GM19455 (cell line): ENCODE results near the gene CDIPT.
"Not testable (repeated sequence)": the region's sequence is repeated elsewhere in the genome, so short reads cannot be mapped to it uniquely, and the experiment has no call there.

Source experiments
- ATAC-seq: cut with Tn5 transposase; IDR thresholded peaks from one replicate; pipeline ENCODE4 v1.9.1; 2021; ENCODE audit not compliant: unreplicated experiment

The CDIPT gene

DNA sequence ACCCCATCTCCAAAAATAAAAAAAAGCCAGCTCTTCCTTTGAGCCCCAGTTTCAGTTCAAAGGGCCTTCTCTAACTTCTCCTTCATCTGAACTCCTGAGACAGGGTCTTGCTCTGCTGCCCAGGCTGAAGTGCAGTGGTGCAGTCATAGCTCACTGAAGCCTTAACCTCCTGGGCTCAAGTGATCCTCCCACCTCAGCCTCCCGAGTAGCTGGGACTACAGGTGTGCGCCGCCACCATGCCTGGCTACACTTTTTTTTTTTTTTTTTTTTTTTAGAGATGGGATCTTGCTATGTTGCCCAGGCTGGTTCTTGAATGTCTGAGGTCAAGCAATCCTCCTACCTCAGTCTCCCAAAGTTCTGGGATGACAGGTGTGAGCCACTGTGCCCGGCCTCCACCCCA is 29.8 kb downstream of the CDIPT start:
- not testable (repeated sequence) for ATAC-seq

GRCh38 chr16:29831490-29831889 is 31.5 kb downstream of the CDIPT start:
- no peak for ATAC-seq

- no peak for ATAC-seq
Measured at GRCh38 chr16:29830774-29831173, 32.3 kb downstream of the CDIPT start.

DNA sequence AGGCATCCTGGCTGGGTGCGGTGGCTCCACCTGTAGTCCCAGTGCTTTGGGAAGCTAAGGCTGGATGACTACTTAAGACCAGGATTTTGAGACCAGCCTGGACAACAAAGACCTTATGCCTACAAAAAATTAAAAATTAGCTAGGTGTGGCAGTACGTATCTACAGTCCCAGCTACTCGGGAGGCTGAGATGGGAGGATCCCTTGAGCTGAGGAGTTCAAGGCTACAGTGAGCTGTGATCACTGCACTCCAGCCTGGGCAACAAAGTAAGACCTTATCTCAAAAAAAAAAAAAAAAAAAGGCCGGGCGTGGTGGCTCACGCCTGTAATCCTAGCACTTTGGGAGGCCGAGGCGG is 36.7 kb downstream of the CDIPT start:
- ATAC-seq: no peak

GRCh38 chr16:29825145-29826044 is 37.6 kb downstream of the CDIPT start:
- no peak for ATAC-seq

DNA sequence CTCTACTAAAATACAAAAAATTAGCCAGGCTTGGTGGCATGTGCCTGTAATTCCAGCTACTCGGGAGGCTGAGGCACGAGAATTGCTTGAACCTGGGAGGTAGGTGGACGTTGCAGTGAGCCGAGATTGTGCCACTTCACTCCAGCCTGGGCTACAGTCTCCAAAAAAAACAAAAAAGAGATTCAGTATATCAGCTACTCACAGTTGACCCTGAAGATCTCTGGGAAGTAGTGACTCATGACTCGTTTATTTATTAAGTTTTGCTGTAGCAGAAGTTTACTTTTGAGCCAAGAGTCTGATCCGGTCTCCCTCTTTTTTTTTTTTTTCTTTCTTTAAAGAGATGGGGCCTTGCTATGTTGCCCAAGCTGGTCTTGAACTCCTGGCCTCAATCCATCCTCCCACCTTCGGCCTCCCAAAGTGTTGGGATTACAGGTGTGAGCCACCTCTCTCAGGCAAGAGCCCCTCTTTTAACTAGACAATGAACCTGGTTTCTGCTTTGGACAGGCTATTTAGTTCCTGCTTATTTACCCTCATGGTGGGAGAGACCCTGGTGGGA is 38.4 kb downstream of the CDIPT start:
- no peak for ATAC-seq

GRCh38 chr16:29821643-29822115 is 41.3 kb downstream of the CDIPT start:
- no peak for ATAC-seq

- no peak for ATAC-seq
Measured at GRCh38 chr16:29820730-29821642, 42.0 kb downstream of the CDIPT start.

DNA sequence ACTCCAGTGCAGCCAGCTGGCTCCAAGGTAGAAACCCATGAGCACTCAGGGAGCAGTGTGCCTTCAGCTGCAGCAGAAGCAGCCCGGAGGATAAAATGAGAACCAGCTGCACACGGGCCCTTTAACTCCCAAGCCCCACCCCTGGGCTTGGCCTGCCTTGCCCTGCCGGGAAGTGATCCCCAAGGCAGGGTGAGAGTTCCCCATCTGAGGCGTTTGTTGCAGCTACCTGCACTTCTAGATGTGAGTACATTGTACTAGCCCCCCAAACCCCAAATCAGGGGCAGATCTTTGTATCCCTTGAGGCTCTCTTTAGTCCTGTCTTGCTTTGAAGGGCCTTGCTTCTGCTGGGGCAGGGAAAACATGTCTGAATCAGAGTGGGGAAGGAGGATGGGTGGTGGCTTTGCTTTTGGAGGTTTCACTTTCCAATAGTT is 42.7 kb downstream of the CDIPT start, which contains the start of gene MVP:
TSS of gene MVP (plus strand) at position 192 of the 431 bp plus-strand sequence. CDS start 10,088 bp downstream, outside the sequence.
- ATAC-seq: no peak

DNA sequence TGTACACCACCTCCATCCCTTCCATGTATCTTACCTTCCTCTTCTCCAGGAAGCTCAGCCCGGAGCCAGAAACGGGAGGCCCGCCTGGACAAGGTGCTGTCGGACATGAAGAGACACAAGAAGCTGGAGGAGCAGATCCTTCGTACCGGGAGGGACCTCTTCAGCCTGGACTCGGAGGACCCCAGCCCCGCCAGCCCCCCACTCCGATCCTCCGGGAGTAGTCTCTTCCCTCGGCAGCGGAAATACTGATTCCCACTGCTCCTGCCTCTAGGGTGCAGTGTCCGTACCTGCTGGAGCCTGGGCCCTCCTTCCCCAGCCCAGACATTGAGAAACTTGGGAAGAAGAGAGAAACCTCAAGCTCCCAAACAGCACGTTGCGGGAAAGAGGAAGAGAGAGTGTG is 43.5 kb downstream of the CDIPT start:
- ATAC-seq: no peak

DNA sequence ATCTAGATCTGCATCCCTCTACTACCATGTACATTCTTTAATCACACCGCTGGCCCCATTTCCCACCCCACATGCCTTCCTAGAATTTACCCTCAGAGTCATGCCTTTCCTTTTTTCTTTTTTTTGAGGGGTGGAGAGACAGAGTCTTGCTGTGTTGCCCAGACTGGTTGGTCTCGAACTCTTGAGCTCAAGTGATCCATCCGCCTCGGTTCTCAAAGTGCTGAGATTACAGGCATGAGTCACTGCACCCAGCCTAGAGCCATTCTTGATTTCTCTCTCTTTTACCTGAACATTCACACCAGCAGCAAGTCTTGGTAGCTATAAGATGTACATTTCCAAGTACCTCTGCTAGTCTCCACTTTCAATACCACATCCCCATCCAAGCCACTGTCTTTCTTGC is 44.9 kb downstream of the CDIPT start:
- no peak for ATAC-seq

- ATAC-seq: peak; percentile 26
Measured at GRCh38 chr16:29816694-29817441, 46.2 kb downstream of the CDIPT start.

DNA sequence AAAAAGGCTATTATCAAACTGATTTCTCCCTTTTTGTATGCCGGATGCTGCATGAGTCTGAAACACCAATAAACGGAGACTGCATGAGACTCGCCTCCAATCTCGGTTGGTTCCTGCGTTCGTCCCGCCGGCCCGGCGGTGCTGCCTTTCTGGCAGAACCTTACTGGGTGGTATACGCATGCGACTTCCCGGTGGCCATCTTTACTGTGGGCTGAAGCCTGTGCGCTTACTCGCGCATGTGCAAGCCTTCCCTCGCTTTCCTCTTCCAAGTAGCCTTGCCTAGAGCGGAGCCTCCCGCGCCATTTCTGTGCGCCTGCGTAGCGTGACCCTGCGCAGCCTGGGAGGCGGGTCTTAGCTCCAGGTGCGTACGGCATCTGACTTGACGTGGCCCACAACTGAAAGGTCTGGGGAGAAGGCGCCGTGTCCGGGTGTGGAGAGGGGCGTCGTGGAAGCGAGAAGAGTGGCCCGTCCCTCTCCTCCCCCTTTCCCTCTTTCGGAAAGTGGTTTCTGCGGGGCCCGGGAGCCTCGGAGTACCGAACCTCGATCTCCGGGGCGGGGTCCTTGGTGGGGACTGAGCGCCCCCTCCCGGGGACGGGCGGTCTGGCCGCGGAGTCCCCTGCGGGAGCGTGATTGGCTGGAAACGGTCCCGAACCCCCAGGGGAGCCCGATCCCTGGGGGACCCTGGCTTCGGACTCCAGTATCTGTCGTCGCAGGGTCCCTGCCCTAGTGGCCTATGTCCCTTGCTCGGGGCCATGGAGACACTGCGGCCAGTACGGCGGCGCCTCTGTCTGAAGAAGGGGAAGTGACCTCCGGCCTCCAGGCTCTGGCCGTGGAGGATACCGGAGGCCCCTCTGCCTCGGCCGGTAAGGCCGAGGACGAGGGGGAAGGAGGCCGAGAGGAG is 47.0 kb downstream of the CDIPT start, which contains the start of gene PAGR1:
TSS of gene PAGR1 (plus strand) at position 360 of the 901 bp plus-strand sequence. CDS start at position 734, 374 bp downstream.
- ATAC-seq: peak; percentile 60

- no peak for ATAC-seq
Measured at GRCh38 chr16:29815032-29815721, 47.8 kb downstream of the CDIPT start.

DNA sequence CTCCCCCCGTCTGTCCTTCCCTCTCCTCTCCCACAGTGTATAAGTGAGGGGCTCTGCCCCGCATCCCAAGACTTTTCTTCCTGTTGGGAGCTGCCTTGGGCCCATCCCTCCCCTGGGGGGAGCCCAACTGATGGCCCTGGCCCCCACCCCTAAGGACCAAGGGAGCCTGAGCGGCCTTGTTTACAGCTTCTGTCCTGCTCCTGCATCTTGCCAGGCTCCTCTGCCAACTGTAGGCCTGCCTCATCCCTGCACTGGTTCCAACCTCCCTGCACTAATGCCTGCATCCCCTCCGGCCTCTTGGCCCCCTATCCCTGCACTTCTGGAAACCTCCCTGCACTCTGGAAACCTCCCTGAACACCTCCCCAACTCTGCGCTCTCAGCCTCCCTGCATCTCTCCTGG is 48.4 kb downstream of the CDIPT start:
- ATAC-seq: no peak

DNA sequence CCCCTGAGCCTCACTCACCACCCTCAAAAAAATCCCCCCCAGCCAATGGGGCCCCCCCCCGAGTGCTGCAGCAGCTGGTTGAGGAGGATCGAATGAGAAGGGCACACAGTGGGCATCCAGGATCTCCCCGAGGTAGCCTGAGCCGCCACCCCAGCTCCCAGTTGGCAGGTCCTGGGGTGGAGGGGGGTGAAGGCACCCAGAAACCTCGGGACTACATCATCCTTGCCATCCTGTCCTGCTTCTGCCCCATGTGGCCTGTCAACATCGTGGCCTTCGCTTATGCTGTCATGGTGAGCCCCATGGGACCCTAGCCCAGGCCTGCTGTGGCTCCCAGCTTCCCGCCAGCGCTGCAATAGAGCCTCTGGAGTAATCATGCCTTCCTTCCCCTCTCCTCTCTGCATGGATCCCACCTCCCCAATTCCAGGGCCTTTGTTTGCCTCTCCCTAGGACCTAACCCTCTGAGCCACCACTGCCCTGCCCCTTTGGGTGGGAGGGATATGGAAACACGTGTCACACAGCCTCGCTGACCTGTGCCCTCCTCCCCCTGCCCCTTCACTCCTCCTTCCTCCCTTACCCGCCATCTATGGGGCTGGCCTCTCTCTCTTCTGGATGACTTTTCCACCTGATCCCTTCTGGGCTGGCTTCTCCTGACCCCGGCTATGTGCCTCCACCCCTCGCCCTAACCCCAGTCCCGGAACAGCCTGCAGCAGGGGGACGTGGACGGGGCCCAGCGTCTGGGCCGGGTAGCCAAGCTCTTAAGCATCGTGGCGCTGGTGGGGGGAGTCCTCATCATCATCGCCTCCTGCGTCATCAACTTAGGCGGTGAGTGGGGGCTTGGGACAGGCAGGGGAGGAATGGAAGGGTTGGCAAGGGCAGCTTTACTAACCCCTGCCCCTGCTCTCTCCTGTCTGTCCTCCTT is 49.1 kb downstream of the CDIPT start:
- ATAC-seq: no peak

GRCh38 chr16:29812754-29813643 is 50.0 kb downstream of the CDIPT start:
- no peak for ATAC-seq
